ENCODE data around the gene COA6.

The COA6 gene

GRCh38 chr1:234413485-234413884 lies 40.2 kb downstream of the COA6 start:
- Histone ChIP-seq H3K4me1 (ENCODE audit: control insufficient read depth, insufficient read depth, low read length) (no peaks in the 10 kb centered on the region), H3K9me3 (ENCODE audit: control insufficient read depth, insufficient read depth, low read length) (no peaks in the 10 kb centered on the region), H3K36me3 (ENCODE audit: control insufficient read depth, insufficient read depth, low read length) (peaks cover 70% of the 10 kb centered on the region)

DNA sequence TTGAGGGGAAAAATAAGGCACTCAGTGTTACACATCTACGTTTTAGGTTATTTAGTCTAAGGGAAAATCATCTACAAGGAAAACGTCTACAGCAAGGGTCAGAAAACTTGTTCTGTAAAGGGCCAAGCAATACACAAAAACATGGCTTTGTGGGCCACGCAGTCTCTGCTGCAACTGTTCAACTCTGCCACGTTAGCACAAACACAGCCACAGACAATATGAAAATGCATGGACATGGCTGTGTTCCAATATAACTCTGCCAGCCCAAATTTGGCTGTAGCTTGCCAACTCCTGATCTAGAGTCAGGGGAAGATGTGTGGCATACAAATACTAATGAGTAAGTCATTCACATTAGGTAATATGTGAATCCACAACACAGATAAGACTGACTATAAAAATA lies 40.7 kb downstream of the COA6 start:
- H3K4me1 ChIP-seq (ENCODE audit: control insufficient read depth, insufficient read depth, low read length), result no peaks in the 10 kb centered on the region
- no peak overlapping the region for H3K9ac ChIP-seq (ENCODE audit: low read depth, low read length)
- no peak overlapping the region for H3K4me3 ChIP-seq (ENCODE audit: low read depth, low read length)
- H3K36me3 ChIP-seq (ENCODE audit: control insufficient read depth, insufficient read depth, low read length), result peaks cover 68% of the 10 kb centered on the region
- no peaks in the 10 kb centered on the region for H3K9me3 ChIP-seq (ENCODE audit: control insufficient read depth, insufficient read depth, low read length)
- H3K27me3 ChIP-seq (ENCODE audit: control insufficient read depth, insufficient read depth, low read length), result no peaks in the 10 kb centered on the region
- H3K27ac ChIP-seq (ENCODE audit: low read depth, low read length), result no peak overlapping the region

More at GRCh38 chr1:234413485-234413884, 40.2 kb downstream of the COA6 start:
- Histone ChIP-seq H3K27ac (ENCODE audit: low read depth, low read length) (no peak overlapping the region), H3K9ac (ENCODE audit: low read depth, low read length) (no peak overlapping the region), H3K27me3 (ENCODE audit: control insufficient read depth, insufficient read depth, low read length) (no peaks in the 10 kb centered on the region), H3K4me3 (ENCODE audit: low read depth, low read length) (no peak overlapping the region)

- Histone ChIP-seq H3K27me3 (ENCODE audit: control insufficient read depth, insufficient read depth, low read length) (no peaks in the 10 kb centered on the region), H3K4me1 (ENCODE audit: control insufficient read depth, insufficient read depth, low read length) (no peaks in the 10 kb centered on the region), H3K9me3 (ENCODE audit: control insufficient read depth, insufficient read depth, low read length) (no peaks in the 10 kb centered on the region), H3K4me3 (ENCODE audit: low read depth, low read length) (no peak overlapping the region), H3K27ac (ENCODE audit: low read depth, low read length) (no peak overlapping the region), H3K36me3 (ENCODE audit: control insufficient read depth, insufficient read depth, low read length) (peaks cover 72% of the 10 kb centered on the region), H3K9ac (ENCODE audit: low read depth, low read length) (no peak overlapping the region)
Observed at GRCh38 chr1:234427950-234428646, 54.8 kb downstream of the COA6 start.

- Histone ChIP-seq H3K4me1 (ENCODE audit: control insufficient read depth, insufficient read depth, low read length) (no peaks in the 10 kb centered on the region), H3K9ac (ENCODE audit: low read depth, low read length) (no peak overlapping the region), H3K27ac (ENCODE audit: low read depth, low read length) (no peak overlapping the region), H3K27me3 (ENCODE audit: control insufficient read depth, insufficient read depth, low read length) (no peaks in the 10 kb centered on the region), H3K36me3 (ENCODE audit: control insufficient read depth, insufficient read depth, low read length) (peaks cover 78% of the 10 kb centered on the region), H3K4me3 (ENCODE audit: low read depth, low read length) (no peak overlapping the region), H3K9me3 (ENCODE audit: control insufficient read depth, insufficient read depth, low read length) (no peaks in the 10 kb centered on the region)
Observed at GRCh38 chr1:234429434-234429806, 56.2 kb downstream of the COA6 start.

- Histone ChIP-seq H3K9me3 (ENCODE audit: control insufficient read depth, insufficient read depth, low read length) (no peaks in the 10 kb centered on the region), H3K4me3 (ENCODE audit: low read depth, low read length) (no peak overlapping the region), H3K36me3 (ENCODE audit: control insufficient read depth, insufficient read depth, low read length) (peaks cover 68% of the 10 kb centered on the region), H3K27me3 (ENCODE audit: control insufficient read depth, insufficient read depth, low read length) (no peaks in the 10 kb centered on the region), H3K9ac (ENCODE audit: low read depth, low read length) (no peak overlapping the region), H3K27ac (ENCODE audit: low read depth, low read length) (no peak overlapping the region), H3K4me1 (ENCODE audit: control insufficient read depth, insufficient read depth, low read length) (no peaks in the 10 kb centered on the region)
Observed at GRCh38 chr1:234430691-234431090, 57.4 kb downstream of the COA6 start.

DNA sequence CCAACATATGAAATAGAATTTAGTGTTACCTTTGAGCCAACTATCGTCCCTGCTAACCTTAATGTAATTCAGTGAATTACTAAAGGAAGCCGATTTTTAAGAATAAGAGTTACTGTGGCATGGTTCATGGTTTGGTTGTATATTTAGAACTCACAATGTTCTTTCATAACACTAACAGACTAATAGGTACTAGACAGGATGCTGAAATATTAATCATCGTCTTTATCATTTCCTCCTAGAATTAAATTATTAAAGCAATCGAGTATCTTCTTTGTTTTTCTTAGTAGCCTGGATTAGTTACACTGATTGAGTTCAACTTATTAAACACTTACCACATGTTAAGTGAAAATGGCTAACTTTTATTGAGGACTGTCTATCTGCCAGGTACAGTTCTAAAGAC lies 58.0 kb downstream of the COA6 start:
- Histone ChIP-seq H3K27me3 (ENCODE audit: control insufficient read depth, insufficient read depth, low read length) (no peaks in the 10 kb centered on the region), H3K36me3 (ENCODE audit: control insufficient read depth, insufficient read depth, low read length) (peaks cover 63% of the 10 kb centered on the region), H3K4me1 (ENCODE audit: control insufficient read depth, insufficient read depth, low read length) (no peaks in the 10 kb centered on the region), H3K4me3 (ENCODE audit: low read depth, low read length) (no peak overlapping the region), H3K9me3 (ENCODE audit: control insufficient read depth, insufficient read depth, low read length) (no peaks in the 10 kb centered on the region), H3K9ac (ENCODE audit: low read depth, low read length) (no peak overlapping the region), H3K27ac (ENCODE audit: low read depth, low read length) (no peak overlapping the region)

DNA sequence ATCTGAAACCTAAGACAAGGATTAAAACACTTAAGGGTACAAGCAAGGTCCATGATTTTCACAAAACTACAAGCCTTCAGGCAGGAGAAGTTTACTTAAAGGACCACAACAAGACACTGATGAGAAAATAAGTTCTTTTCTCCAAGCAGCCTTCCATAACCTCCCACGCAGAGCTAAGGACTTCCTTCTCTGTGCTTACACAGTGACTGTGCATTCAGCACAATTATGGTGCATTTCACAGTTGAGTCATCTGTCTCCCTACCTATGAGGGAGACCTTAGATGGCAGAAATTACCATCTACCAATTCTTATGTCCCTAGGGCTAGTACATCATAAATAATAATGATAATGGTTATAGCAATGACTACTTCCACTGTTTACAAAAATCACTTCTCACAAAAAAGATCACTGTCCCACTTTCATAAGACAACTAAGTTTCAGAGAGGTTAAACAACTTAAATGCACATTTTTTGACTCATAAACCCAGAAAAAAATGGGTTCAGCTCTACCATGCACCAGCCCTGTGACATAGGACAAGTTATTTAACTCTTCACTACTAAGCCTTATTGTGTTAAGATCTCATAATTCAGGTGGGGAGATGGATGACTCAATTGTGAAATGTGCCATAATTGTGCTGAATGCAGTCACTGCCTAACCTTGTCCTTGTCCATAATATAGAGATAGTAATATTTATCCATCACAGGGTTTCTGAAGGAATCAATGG lies 60.5 kb downstream of the COA6 start:
- Histone ChIP-seq H3K36me3 (ENCODE audit: control insufficient read depth, insufficient read depth, low read length) (peaks cover 49% of the 10 kb centered on the region), H3K27ac (ENCODE audit: low read depth, low read length) (no peak overlapping the region), H3K9ac (ENCODE audit: low read depth, low read length) (no peak overlapping the region)

More for the DNA sequence above, 60.5 kb downstream of the COA6 start:
- H3K27me3 ChIP-seq (ENCODE audit: control insufficient read depth, insufficient read depth, low read length), result no peaks in the 10 kb centered on the region
- no peak overlapping the region for H3K4me3 ChIP-seq (ENCODE audit: low read depth, low read length)
- no peaks in the 10 kb centered on the region for H3K4me1 ChIP-seq (ENCODE audit: control insufficient read depth, insufficient read depth, low read length)
- no peaks in the 10 kb centered on the region for H3K9me3 ChIP-seq (ENCODE audit: control insufficient read depth, insufficient read depth, low read length)
